HCT116 (cell line): ENCODE results near the gene HDAC10. TPM values are rescaled to one million over a fixed set of nuclear protein-coding genes. Genes with fewer than 3 reads are reported as not detected.

Experiments
- ATAC-seq: fragments of 200-7000 bp; cut with Tn5 transposase; 2 replicates; pipeline ENCODE4 v1.9.1; 2020; ENCODE audit warnings: mild to moderate bottlenecking, moderate library complexity
- BruUV-seq: library from RNA; stranded (reverse); fragments of 400-500 nt; replicated peaks from 2 replicates; lab custom pipeline; 2021; lab: Mats Ljungman, UMichigan
- CTCF ChIA-PET: fragments of 300-600 bp; sonication (Branson Sonifier 250); formaldehyde crosslinking; loops from one replicate; lab custom pipeline; 2021; ENCODE audit warnings: antibody characterized with exemption; lab: Charles Lee
- POLR2A ChIA-PET: fragments of 300-600, 350-600 bp; sonication (Branson Sonifier 250); formaldehyde crosslinking; loops from one replicate; lab custom pipeline; 2021; ENCODE audit warnings: antibody characterized with exemption; lab: Charles Lee
- RAD21 ChIA-PET, 2 experiments: fragments of 300-600 bp; sonication (Branson Sonifier 250); formaldehyde crosslinking; loops; one replicate each; lab custom pipeline; 2023; ENCODE audit warnings: low total read pairs in 2 of 2; ENCODE audit not compliant: uncharacterized antibody in 2 of 2, unreplicated experiment in 2 of 2, low non-redundant PET in 1 of 2; lab: Charles Lee
- DNase-seq: peaks from one replicate; pipeline ENCODE4 v3.0.0-alpha.2; 2010; ENCODE audit warnings: low read depth, low spot score
- H2AFZ ChIP-seq: fragments of 200-600 bp; shearing (Covaris generic), sonication (generic); 2 replicates; pipeline ENCODE4 v1.6.1; 2017; ENCODE audit warnings: low read depth, mixed run types, mixed read lengths, antibody characterized with exemption, low read length; ENCODE audit not compliant: poor library complexity, severe bottlenecking
- H3K27ac ChIP-seq: 2 replicates; pipeline ENCODE4 v1.5.1; 2012; ENCODE audit warnings: low read depth, low read length
- H3K27me3 ChIP-seq: fragments of 200-600 bp; sonication (generic); 2 replicates; pipeline ENCODE4 v1.6.1; 2016; ENCODE audit warnings: mixed run types, low read length, mixed read lengths; ENCODE audit not compliant: insufficient read depth
- H3K36me3 ChIP-seq, 2 experiments: fragments of 200-500 bp in 1 of 2; fragments of 200-600 bp in 1 of 2; sonication (Bioruptor generic) in 1 of 2; sonication (generic) in 1 of 2; 2 replicates each; pipeline versions ENCODE4 v1.5.1 to v1.6.1; 2014 to 2016; ENCODE audit warnings: low read length in 2 of 2, inconsistent platforms in 1 of 2, mixed read lengths in 1 of 2, mixed run types in 1 of 2; ENCODE audit not compliant: insufficient read depth in 2 of 2, control insufficient read depth in 1 of 2
- H3K4me1 ChIP-seq, 2 experiments: fragments of 200-600 bp in 1 of 2; sonication (generic) in 1 of 2; 2 replicates each; pipeline versions ENCODE4 v1.5.1 to v1.6.1; 2012 to 2017; ENCODE audit warnings: low read length in 2 of 2, inconsistent platforms in 1 of 2, mild to moderate bottlenecking in 1 of 2, mixed read lengths in 1 of 2, mixed run types in 1 of 2, moderate library complexity in 1 of 2; ENCODE audit not compliant: insufficient read depth in 2 of 2, control insufficient read depth in 1 of 2
- H3K4me2 ChIP-seq: fragments of 200-600 bp; sonication (generic); 2 replicates; pipeline ENCODE4 v1.6.1; 2017; ENCODE audit warnings: mixed run types, low read length, mixed read lengths
- H3K4me3 ChIP-seq, 2 experiments: fragments of 200-600 bp in 1 of 2; sonication (generic) in 1 of 2; replicated peaks in 1 of 2; 2 replicates each; pipeline ENCODE4 v1.5.1; 2011 to 2016; ENCODE audit warnings: low read length in 2 of 2, control low read depth in 1 of 2, low read depth in 1 of 2, mild to moderate bottlenecking in 1 of 2, mixed read lengths in 1 of 2, mixed run types in 1 of 2
- H3K79me2 ChIP-seq: fragments of 200-600 bp; sonication (generic); 2 replicates; pipeline ENCODE4 v1.6.1; 2017; ENCODE audit warnings: mild to moderate bottlenecking, mixed run types, low read length, moderate library complexity, mixed read lengths; ENCODE audit not compliant: insufficient read depth
- H3K9ac ChIP-seq: fragments of 200-600 bp; sonication (generic); 2 replicates; pipeline ENCODE4 v1.6.1; 2016; ENCODE audit warnings: low read length, mixed read lengths
- H3K9me2 ChIP-seq: fragments of 200-600 bp; sonication (generic), shearing (Covaris generic); 2 replicates; pipeline ENCODE4 v1.6.1; 2017; ENCODE audit warnings: mixed run types, mild to moderate bottlenecking, moderate library complexity; ENCODE audit not compliant: insufficient read depth
- H3K9me3 ChIP-seq, 2 experiments: fragments of 200-500 bp in 1 of 2; fragments of 200-600 bp in 1 of 2; sonication (Bioruptor generic) in 1 of 2; sonication (generic) in 1 of 2; 2 replicates each; pipeline ENCODE4 v1.6.1; 2014 to 2017; ENCODE audit warnings: low read length in 2 of 2, mixed read lengths in 2 of 2, inconsistent platforms in 1 of 2, low read depth in 1 of 2, mild to moderate bottlenecking in 1 of 2, mixed run types in 1 of 2, moderate library complexity in 1 of 2; ENCODE audit not compliant: control insufficient read depth in 1 of 2, insufficient read depth in 1 of 2
- H4K20me1 ChIP-seq: fragments of 200-600 bp; sonication (generic), shearing (Covaris generic); 2 replicates; pipeline ENCODE4 v1.6.1; 2017; ENCODE audit warnings: mixed run types, mild to moderate bottlenecking, moderate library complexity; ENCODE audit not compliant: insufficient read depth
- CBX3 ChIP-seq: IDR thresholded peaks from 2 replicates; pipeline ENCODE4 v1.6.1; 2012; ENCODE audit warnings: low read depth
- CEBPB ChIP-seq: IDR thresholded peaks from 2 replicates; pipeline ENCODE4 v1.6.1; 2012; ENCODE audit warnings: low read depth
- EGR1 ChIP-seq: IDR thresholded peaks from 2 replicates; pipeline ENCODE4 v1.6.1; 2012; ENCODE audit warnings: low read depth
- ELF1 ChIP-seq: IDR thresholded peaks from 2 replicates; pipeline ENCODE4 v1.6.1; 2012; ENCODE audit warnings: low read depth, borderline replicate concordance
- EZH2 ChIP-seq: fragments of 200-600 bp; sonication (generic); IDR thresholded peaks from 2 replicates; pipeline ENCODE4 v1.6.1; 2017; ENCODE audit warnings: antibody characterized with exemption, mixed run types
- EZH2phosphoT487 ChIP-seq: fragments of 200-600 bp; IDR thresholded peaks from 2 replicates; pipeline ENCODE4 v1.6.1; 2018; ENCODE audit warnings: antibody characterized with exemption, borderline replicate concordance
- FOSL1 ChIP-seq: IDR thresholded peaks from 2 replicates; pipeline ENCODE4 v1.6.1; 2012; ENCODE audit warnings: low read depth
- JUND ChIP-seq: IDR thresholded peaks from 2 replicates; pipeline ENCODE4 v1.6.1; 2012
- POLR2A ChIP-seq: IDR thresholded peaks from 2 replicates; pipeline ENCODE4 v1.7.0; 2011; ENCODE audit warnings: borderline replicate concordance; ENCODE audit not compliant: insufficient read depth, insufficient read length; ENCODE audit errors: extremely low read depth
- POLR2AphosphoS5 ChIP-seq: IDR thresholded peaks from 2 replicates; pipeline ENCODE4 v1.6.1; 2011; ENCODE audit warnings: mild to moderate bottlenecking, low read depth, low read length, moderate library complexity
- SRF ChIP-seq: IDR thresholded peaks from 2 replicates; pipeline ENCODE4 v1.6.1; 2012; ENCODE audit warnings: low read depth
- TCF7L2 ChIP-seq: IDR thresholded peaks from 2 replicates; pipeline ENCODE4 v1.7.0; 2011; ENCODE audit warnings: borderline replicate concordance, inconsistent platforms; ENCODE audit not compliant: insufficient read depth, insufficient read length; ENCODE audit errors: extremely low read depth
- YY1 ChIP-seq: IDR thresholded peaks from 2 replicates; pipeline ENCODE4 v1.6.1; 2011; ENCODE audit warnings: low read length, low read depth, moderate library complexity, mild to moderate bottlenecking; ENCODE audit not compliant: insufficient replicate concordance; ENCODE audit errors: extremely low read depth
- ZFX ChIP-seq: fragments of 450-650 bp; IDR thresholded peaks from 2 replicates; pipeline ENCODE4 v1.6.1; 2017
- ZNF274 ChIP-seq: fragments of 200-500 bp; sonication (Bioruptor generic); IDR thresholded peaks from 2 replicates; pipeline ENCODE4 v1.6.1; 2014; ENCODE audit warnings: mild to moderate bottlenecking, low read depth, low read length, inconsistent platforms
- intact Hi-C: fragments of 100-400 bp; cut with micrococcal nuclease; formaldehyde crosslinking; loops from 2 replicates; pipeline ENCODE4 v1.10.0; 2022
- total RNA-seq: library from RNA; stranded (reverse); gene quantifications from one replicate; pipeline ENCODE4 v1.2.1, GENCODE V29; 2021; ENCODE audit not compliant: unreplicated experiment
- TF ChIP-seq, protein P1 (sequence below): IDR thresholded peaks from 2 replicates; pipeline ENCODE4 v1.6.1; 2011; ENCODE audit warnings: mild to moderate bottlenecking, low read length, moderate library complexity; ENCODE audit not compliant: insufficient replicate concordance; ENCODE audit errors: extremely low read depth
- TF ChIP-seq, protein P2 (sequence below): IDR thresholded peaks from 2 replicates; pipeline ENCODE4 v1.6.1; 2012
- TF ChIP-seq, protein P3 (sequence below): IDR thresholded peaks from 2 replicates; pipeline ENCODE4 v1.6.1; 2012; ENCODE audit warnings: low read depth
- TF ChIP-seq, protein P4 (sequence below), 3 experiments: fragments of 200-600 bp in 1 of 3; sonication (generic) in 1 of 3; IDR thresholded peaks in 2 of 3; conservative IDR thresholded peaks in 1 of 3; 2 replicates each; pipeline ENCODE4 v1.5.1; 2012 to 2017; ENCODE audit warnings: low read depth in 2 of 3, low read length in 2 of 3, antibody characterized with exemption in 1 of 3, borderline replicate concordance in 1 of 3, control low read depth in 1 of 3, mild to moderate bottlenecking in 1 of 3, mixed read lengths in 1 of 3, mixed run types in 1 of 3, moderate library complexity in 1 of 3; ENCODE audit not compliant: insufficient read depth in 1 of 3
- TF ChIP-seq, protein P5 (sequence below): IDR thresholded peaks from 2 replicates; pipeline ENCODE4 v1.6.1; 2012

HDAC10 gene
- total RNA-seq, 1 experiment from 2014 or later: 67.5 TPM

DNA sequence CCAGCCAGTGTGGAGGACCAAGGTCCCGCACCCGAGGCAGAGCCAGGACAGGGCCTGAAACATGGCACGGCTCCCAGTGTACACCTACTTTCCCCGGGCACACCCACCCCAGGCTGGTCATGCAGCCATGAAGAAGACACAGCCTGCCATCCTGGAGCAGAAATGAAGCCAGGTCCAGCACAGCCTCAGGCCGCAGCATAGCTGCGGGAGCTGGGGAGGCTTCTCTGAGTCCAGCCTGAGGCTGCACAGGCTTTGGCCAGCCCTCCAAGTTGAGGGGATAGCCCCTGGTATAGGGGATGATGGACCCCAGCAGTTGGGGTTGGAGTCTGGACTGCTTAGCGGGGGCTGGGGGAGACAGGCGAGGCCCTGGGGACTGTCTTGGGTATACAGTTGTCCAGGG, 2.9 kb upstream of the HDAC10 start:
- H3K27ac ChIP-seq: no peak overlapping the region; the same call in 1 of the 2 replicates
- RAD21 ChIA-PET: no interaction called here
- POLR2A ChIA-PET: no interaction called here
- H3K36me3 ChIP-seq: peaks cover 0 to 11% of the 10 kb centered on the region in 2 experiments; a peak in 2 of 4 replicates
- no peak for ATAC-seq
- TF ChIP-seq, protein P1, sequence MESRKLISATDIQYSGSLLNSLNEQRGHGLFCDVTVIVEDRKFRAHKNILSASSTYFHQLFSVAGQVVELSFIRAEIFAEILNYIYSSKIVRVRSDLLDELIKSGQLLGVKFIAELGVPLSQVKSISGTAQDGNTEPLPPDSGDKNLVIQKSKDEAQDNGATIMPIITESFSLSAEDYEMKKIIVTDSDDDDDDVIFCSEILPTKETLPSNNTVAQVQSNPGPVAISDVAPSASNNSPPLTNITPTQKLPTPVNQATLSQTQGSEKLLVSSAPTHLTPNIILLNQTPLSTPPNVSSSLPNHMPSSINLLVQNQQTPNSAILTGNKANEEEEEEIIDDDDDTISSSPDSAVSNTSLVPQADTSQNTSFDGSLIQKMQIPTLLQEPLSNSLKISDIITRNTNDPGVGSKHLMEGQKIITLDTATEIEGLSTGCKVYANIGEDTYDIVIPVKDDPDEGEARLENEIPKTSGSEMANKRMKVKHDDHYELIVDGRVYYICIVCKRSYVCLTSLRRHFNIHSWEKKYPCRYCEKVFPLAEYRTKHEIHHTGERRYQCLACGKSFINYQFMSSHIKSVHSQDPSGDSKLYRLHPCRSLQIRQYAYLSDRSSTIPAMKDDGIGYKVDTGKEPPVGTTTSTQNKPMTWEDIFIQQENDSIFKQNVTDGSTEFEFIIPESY: no peak
- TF ChIP-seq, protein P2, sequence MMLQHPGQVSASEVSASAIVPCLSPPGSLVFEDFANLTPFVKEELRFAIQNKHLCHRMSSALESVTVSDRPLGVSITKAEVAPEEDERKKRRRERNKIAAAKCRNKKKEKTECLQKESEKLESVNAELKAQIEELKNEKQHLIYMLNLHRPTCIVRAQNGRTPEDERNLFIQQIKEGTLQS: no peak
- TF ChIP-seq JUND (no peak), TCF7L2 (no peak), YY1 (no peak), ZNF274 (no peak), POLR2A (no peak), CEBPB (no peak), EZH2 (no peak), EZH2phosphoT487 (no peak), FOSL1 (no peak), SRF (no peak), POLR2AphosphoS5 (no peak), ELF1 (no peak), EGR1 (no peak), ZFX (no peak), CBX3 (no peak)
- TF ChIP-seq, protein P3, sequence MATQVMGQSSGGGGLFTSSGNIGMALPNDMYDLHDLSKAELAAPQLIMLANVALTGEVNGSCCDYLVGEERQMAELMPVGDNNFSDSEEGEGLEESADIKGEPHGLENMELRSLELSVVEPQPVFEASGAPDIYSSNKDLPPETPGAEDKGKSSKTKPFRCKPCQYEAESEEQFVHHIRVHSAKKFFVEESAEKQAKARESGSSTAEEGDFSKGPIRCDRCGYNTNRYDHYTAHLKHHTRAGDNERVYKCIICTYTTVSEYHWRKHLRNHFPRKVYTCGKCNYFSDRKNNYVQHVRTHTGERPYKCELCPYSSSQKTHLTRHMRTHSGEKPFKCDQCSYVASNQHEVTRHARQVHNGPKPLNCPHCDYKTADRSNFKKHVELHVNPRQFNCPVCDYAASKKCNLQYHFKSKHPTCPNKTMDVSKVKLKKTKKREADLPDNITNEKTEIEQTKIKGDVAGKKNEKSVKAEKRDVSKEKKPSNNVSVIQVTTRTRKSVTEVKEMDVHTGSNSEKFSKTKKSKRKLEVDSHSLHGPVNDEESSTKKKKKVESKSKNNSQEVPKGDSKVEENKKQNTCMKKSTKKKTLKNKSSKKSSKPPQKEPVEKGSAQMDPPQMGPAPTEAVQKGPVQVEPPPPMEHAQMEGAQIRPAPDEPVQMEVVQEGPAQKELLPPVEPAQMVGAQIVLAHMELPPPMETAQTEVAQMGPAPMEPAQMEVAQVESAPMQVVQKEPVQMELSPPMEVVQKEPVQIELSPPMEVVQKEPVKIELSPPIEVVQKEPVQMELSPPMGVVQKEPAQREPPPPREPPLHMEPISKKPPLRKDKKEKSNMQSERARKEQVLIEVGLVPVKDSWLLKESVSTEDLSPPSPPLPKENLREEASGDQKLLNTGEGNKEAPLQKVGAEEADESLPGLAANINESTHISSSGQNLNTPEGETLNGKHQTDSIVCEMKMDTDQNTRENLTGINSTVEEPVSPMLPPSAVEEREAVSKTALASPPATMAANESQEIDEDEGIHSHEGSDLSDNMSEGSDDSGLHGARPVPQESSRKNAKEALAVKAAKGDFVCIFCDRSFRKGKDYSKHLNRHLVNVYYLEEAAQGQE: no peak
- TF ChIP-seq, protein P4, sequence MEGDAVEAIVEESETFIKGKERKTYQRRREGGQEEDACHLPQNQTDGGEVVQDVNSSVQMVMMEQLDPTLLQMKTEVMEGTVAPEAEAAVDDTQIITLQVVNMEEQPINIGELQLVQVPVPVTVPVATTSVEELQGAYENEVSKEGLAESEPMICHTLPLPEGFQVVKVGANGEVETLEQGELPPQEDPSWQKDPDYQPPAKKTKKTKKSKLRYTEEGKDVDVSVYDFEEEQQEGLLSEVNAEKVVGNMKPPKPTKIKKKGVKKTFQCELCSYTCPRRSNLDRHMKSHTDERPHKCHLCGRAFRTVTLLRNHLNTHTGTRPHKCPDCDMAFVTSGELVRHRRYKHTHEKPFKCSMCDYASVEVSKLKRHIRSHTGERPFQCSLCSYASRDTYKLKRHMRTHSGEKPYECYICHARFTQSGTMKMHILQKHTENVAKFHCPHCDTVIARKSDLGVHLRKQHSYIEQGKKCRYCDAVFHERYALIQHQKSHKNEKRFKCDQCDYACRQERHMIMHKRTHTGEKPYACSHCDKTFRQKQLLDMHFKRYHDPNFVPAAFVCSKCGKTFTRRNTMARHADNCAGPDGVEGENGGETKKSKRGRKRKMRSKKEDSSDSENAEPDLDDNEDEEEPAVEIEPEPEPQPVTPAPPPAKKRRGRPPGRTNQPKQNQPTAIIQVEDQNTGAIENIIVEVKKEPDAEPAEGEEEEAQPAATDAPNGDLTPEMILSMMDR (IDR thresholded peaks at IDR 0.05 in 2 of 3, conservative IDR thresholded peaks at IDR 0.05 in 1 of 3; ENCODE audit: borderline replicate concordance in 1 of 3, insufficient read depth in 1 of 3, low read depth in 2 of 3, low read length in 2 of 3): no peak
- TF ChIP-seq, protein P5, sequence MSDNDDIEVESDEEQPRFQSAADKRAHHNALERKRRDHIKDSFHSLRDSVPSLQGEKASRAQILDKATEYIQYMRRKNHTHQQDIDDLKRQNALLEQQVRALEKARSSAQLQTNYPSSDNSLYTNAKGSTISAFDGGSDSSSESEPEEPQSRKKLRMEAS: no peak
- no TSS peak for BruUV-seq
- H3K79me2 ChIP-seq: peaks cover 24% of the 10 kb centered on the region
- no peak overlapping the region for H3K9ac ChIP-seq
- peaks cover 7 to 30% of the 10 kb centered on the region in 2 experiments; a peak in 3 of 4 replicates for H3K4me1 ChIP-seq
- no peaks in the 10 kb centered on the region for H3K9me3 ChIP-seq
- intact Hi-C loops: loop anchor here (5.0 kb wide), 1 partner anchor 243 kb away; no protein-coding TSS in a partner anchor
- CTCF ChIA-PET: interaction anchor here (1.1 kb wide), 1 partner anchor 10 kb away, joined by 3 read pairs; no protein-coding TSS in a partner anchor
- H2AFZ ChIP-seq: no peak overlapping the region
- H3K4me3 ChIP-seq: no peak overlapping the region
- H4K20me1 ChIP-seq: no peaks in the 10 kb centered on the region
- no peak overlapping the region for H3K4me2 ChIP-seq
- no peak for DNase-seq
- H3K9me2 ChIP-seq: no peaks in the 10 kb centered on the region
- no peaks in the 10 kb centered on the region for H3K27me3 ChIP-seq
